Stimulated activated CD4-positive, alpha-beta T cell treated with anti-CD3 and anti-CD28 coated beads, Interleukin-12 subunit alpha, Interleukin-12 subunit beta, amount 100 ng/mL, for 48 hours (primary cell): ENCODE measurements around the gene AHCYL2.
"Not testable (repeated sequence)": the region's sequence is repeated elsewhere in the genome, so short reads cannot be mapped to it uniquely, and the experiment has no call there.

Source experiments
- DNase-seq, 3 donors: peaks; one replicate each; pipeline ENCODE4 v3.0.0-alpha.2; 2020; ENCODE audit warnings: low read depth in 2 of 3, low spot score in 1 of 3

The AHCYL2 gene

GRCh38 chr7:129447445-129447844 lies 222.6 kb downstream of the AHCYL2 start:
- DNase-seq, result not testable (repeated sequence)

DNA sequence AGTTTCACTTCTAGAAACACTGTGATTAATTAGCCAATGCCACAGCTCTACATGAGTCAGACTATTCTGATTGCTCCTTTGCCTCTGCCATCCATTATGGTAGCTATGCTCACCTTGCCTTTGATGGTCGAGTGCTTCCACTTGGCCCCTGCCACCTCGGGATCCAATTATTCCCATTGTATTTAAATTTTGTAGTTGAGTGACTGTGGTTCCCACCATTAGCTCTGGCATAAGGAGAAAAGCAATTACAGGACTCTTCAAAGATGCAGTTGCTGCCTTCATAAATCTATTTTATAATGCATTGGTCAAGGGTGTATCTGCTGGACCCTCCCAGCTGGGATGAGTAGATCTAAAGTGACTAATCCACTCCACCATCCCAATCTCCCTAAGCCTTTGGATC lies 223.8 kb downstream of the AHCYL2 start:
- not testable (repeated sequence) for DNase-seq

- DNase-seq, result no peak
These were observed 225.5 kb downstream of the AHCYL2 start for GRCh38 chr7:129450295-129450694.

DNA sequence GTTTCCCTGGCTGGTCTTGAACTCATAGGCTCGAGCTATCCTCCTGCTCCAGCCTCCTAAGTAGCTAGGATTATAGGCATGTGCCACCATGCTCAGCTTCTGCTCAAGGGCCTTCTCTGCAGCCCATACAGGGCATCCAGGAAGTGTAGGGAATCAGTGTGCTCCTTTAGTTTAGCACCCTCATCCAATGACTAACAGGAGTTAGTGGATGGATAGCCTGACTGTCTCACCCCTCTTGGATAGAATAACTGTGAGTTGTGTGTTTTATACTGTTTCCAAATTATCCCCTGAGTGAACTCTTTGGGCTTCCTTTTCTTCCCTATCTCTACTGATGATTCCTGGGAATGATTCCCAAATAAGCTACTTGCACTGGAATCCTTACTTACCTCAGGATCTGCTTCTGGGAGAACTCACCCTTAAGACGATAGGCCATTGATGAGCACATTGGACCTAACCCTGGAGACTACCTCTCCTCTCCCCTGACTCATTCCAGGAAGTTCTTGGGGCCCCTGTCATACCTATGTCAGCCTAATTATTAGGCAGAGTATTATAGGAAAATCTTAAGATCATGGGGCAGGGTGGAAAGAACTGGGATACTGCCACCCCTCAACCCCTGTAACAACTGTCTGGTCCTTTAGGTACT lies 227.9 kb downstream of the AHCYL2 start:
- no peak for DNase-seq

DNA sequence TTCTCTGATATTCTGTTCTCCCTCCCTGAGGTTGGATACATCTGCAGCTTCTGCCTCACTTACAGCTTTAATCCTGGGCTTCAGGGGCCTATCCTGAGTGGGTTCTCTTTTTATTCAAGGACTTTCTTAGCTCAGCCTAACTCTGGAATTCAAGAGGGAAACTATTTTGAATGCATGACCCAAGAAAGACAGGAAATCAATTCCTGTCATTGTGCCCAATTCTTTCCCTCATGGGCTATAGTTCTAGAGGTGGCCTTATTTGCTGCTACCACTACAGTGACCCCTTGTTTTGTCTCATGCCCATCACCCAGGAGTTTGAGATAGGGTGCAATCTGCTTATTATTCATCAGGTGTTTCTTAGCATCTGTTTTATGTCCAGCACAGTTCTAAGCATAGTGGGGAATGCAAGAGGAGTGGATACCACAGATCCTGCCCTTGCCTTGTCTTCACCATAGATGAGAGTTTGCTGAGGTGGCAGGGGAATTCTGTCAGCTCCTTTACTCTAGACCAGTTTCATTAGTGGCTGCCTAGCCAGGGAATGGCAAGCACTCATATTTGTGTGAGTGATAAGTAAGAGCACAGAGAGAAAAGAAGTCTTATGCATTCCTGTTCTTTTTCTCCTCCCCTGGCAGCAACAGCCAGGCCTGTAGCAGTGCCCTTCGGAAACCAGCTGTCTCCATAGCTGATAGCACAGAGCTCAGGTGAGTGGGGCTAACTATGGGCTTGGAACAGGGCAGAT lies 228.8 kb downstream of the AHCYL2 start:
- no peak for DNase-seq

DNA sequence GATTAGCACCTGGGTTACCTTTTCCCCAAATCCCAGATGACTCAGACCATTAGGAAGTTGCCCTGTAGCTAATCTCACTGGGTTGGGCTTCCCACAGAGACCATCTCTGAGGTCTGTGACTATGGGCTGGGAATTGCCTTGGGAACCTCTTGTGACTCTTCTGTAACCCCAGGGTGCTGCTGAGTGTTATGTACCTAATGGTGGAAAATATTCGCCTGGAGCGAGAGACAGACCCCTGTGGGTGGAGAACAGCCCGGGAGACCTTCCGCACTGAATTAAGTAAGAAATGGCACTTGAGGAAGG lies 229.4 kb downstream of the AHCYL2 start:
- no peak for DNase-seq

- DNase-seq, result no peak
These were observed 231.6 kb downstream of the AHCYL2 start for GRCh38 chr7:129456421-129456820.

DNA sequence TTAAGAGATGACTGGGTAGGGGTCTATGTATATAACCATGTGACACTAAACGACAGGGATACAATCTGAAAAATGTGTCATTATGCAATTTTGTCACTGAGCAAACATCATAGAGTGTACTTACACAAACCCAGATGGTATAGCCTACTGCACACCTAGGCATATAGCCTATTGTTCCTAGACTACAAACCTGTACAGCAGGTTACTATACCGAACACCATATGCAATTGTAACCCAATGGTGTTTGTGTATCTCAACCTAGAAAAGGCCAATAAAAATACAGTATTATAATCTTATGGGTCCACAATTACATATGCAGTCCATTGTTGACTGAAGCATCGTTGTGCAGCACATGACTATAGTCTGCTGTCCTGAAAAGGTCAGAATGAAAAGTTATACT lies 232.3 kb downstream of the AHCYL2 start:
- DNase-seq, result no peak

- DNase-seq, result no peak
These were observed 233.3 kb downstream of the AHCYL2 start for GRCh38 chr7:129458171-129458570.

DNA sequence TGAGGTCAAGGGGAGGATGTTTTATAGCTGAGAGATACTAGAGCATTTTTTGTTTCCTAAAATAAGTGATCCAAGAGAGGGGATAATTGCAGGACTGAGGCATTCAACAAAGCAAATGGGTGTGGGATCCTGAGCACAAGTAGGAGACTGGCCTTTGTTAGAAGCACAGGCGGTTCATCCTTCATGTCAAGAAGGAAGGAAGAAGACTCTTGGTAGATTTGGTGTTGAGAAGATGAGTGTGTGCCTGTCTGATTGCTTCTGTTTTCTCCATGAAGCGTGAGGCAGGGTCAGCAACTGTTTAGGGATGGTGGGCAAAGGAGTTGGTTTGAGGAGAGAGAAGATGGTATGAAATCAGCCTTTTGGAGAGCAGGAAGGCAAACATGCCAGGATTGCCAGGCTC lies 237.0 kb downstream of the AHCYL2 start:
- no peak for DNase-seq

- no peak for DNase-seq
These were observed 237.6 kb downstream of the AHCYL2 start for GRCh38 chr7:129462420-129462819.

DNA sequence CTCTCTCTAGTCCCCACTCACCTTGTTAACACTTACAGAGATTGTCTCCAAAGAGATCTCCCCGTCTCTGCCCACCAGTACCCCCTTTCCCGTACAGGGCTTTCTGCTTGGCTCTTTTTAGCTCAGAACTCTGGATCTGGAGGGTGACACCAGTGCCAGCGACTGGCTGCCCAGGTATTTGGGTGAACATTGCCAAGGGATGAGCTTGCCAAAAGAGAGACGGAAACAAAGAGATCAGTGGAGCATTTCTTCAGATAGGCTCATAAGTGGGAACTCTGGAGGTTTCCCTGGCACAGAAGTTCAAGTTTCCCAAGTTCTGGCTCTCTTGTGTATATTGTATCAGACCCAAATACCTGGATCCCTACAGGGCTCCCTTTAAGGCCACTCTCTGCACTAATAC lies 239.4 kb downstream of the AHCYL2 start:
- DNase-seq, result no peak

GRCh38 chr7:129465080-129465479 lies 240.2 kb downstream of the AHCYL2 start:
- no peak for DNase-seq

- no peak for DNase-seq
These were observed 242.0 kb downstream of the AHCYL2 start for GRCh38 chr7:129466796-129467195.

- DNase-seq, result no peak
These were observed 243.3 kb downstream of the AHCYL2 start for GRCh38 chr7:129468087-129468486.

- DNase-seq, result no peak
These were observed 243.7 kb downstream of the AHCYL2 start for GRCh38 chr7:129468547-129468946.

DNA sequence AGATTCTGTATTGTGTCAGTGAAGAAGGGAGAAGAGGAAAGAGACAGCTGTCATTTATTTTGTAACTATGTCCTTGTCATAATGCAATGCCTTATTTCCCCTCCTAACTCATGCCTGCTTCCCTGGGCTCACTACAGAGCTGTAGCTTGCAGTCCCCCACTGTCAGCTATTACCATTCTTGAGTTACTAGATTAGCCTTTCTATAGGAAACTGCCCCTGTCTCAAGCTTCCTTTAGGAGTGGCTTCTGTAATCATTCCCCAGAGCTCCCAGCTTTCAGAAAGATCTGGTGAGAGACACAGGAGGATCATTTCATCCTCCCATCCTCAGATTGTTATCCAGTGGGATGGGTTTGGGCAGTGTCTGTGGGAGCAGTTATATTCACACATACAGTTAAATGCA lies 245.1 kb downstream of the AHCYL2 start:
- no peak for DNase-seq

DNA sequence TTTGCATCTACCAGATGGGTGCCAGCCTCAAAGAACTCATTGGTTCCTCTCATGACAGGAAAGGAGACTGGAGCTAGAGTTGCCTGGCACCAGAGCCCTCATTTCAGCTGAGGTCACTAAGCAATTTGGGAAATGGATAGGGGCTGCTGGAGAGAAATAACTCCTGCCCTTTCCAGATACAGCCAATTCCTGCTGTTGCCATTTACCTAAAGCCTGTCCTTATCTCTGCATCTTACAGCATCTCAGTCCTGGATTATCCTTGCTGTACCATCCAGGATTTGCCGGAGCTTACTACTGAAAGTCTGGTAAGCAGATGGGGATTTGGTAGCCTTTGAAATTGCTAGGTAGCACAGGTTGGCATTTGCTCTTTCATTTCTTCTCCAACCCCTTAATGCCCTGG lies 245.6 kb downstream of the AHCYL2 start:
- no peak for DNase-seq

DNA sequence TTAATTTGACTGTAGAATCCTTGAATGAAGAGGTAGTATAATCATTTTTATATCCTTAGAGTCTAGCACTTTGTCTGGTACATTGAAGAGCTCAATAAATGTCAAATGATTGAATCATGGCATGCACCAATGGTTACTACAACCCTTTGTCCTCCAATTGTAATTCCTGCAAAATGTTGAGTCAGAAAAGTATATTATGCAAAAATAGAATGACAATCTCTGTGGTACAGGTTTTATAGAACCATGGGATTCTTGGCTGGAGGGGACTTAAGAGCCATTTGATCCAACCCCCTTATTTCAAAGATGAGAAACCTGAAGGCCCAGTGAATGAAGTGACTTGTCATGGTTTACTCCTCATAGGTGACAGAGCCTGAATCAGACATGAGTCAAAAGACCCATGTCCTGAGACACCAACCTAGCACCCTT lies 246.6 kb downstream of the AHCYL2 start:
- DNase-seq, result peak in 1 of 3 donors; percentile 16

GRCh38 chr7:129475931-129476330 lies 251.1 kb downstream of the AHCYL2 start:
- not testable (repeated sequence) for DNase-seq

- not testable (repeated sequence) for DNase-seq
These were observed 251.6 kb downstream of the AHCYL2 start for GRCh38 chr7:129476398-129476797.
